Measurements from ENCODE around the gene ZNF511.

- no peak for TF ChIP-seq CTCF (conservative IDR thresholded peaks at IDR 0.05)
- no peak for TF ChIP-seq ZFX (IDR thresholded peaks at IDR 0.05)
These were observed 24.4 kb downstream of the ZNF511 start for GRCh38 chr10:133332936-133333699.
